SK-N-SH treated with all-trans-retinoic acid at 6 μM for 48 hours (cell line): ENCODE data around the gene ZMYND11.

Experiments used
- ATAC-seq: fragments of 200-7000 bp; cut with Tn5 transposase; 3 replicates; pipeline ENCODE4 v1.9.1; 2020; ENCODE audit warnings: mild to moderate bottlenecking, moderate library complexity
- ARNTL ChIP-seq: fragments of 450-650 bp; formaldehyde crosslinking; IDR thresholded peaks from 2 replicates; pipeline ENCODE4 v1.5.0; 2020; ENCODE audit warnings: low read depth, mild to moderate bottlenecking, moderate library complexity, borderline replicate concordance
- BACH2 ChIP-seq: fragments of 250-450 bp; sonication (Bioruptor Pico); IDR thresholded peaks from 2 replicates; pipeline ENCODE4 v1.9.0; 2021; ENCODE audit warnings: mild to moderate bottlenecking, borderline replicate concordance
- CSDC2 ChIP-seq: fragments of 250-450 bp; sonication (Bioruptor Pico); IDR thresholded peaks from 2 replicates; pipeline ENCODE4 v1.5.0; 2020; ENCODE audit warnings: mild to moderate bottlenecking, moderate library complexity
- CSRNP3 ChIP-seq: fragments of 250-450 bp; sonication (Bioruptor Pico); IDR thresholded peaks from 2 replicates; pipeline ENCODE4 v1.5.1; 2021; ENCODE audit warnings: mild to moderate bottlenecking, moderate library complexity
- ESRRG ChIP-seq: fragments of 250-450 bp; sonication (Bioruptor Pico); IDR thresholded peaks from 2 replicates; pipeline ENCODE4 v1.6.1; 2021; ENCODE audit warnings: mild to moderate bottlenecking
- ISL1 ChIP-seq: fragments of 250-450 bp; sonication (Bioruptor Pico); IDR thresholded peaks from 2 replicates; pipeline ENCODE4 v2.1.2; 2022; ENCODE audit warnings: mild to moderate bottlenecking, moderate library complexity
- PPARA ChIP-seq: fragments of 250-450 bp; sonication (Bioruptor Pico); IDR thresholded peaks from 2 replicates; pipeline ENCODE4 v1.5.0; 2020; ENCODE audit warnings: mild to moderate bottlenecking, borderline replicate concordance
- RARB ChIP-seq: fragments of 250-450 bp; sonication (Bioruptor Pico); IDR thresholded peaks from 2 replicates; pipeline ENCODE4 v1.8.0; 2021; ENCODE audit warnings: mild to moderate bottlenecking, moderate library complexity
- SNAI2 ChIP-seq: fragments of 250-450 bp; sonication (Bioruptor Pico); IDR thresholded peaks from 2 replicates; pipeline ENCODE4 v1.5.0; 2020; ENCODE audit warnings: mild to moderate bottlenecking, moderate library complexity
- TCF4 ChIP-seq: fragments of 250-450 bp; sonication (Bioruptor Pico); IDR thresholded peaks from 2 replicates; pipeline ENCODE4 v1.8.0; 2021; ENCODE audit warnings: mild to moderate bottlenecking, moderate library complexity, borderline replicate concordance
- TSHZ2 ChIP-seq: fragments of 250-450 bp; sonication (Bioruptor Pico); IDR thresholded peaks from 2 replicates; pipeline ENCODE4 v1.5.0; 2020; ENCODE audit warnings: mild to moderate bottlenecking, moderate library complexity
- ZC3H10 ChIP-seq: fragments of 250-450 bp; sonication (Bioruptor Pico); IDR thresholded peaks from 2 replicates; pipeline ENCODE4 v1.5.1; 2021; ENCODE audit warnings: mild to moderate bottlenecking, moderate library complexity
- ZFP3 ChIP-seq: fragments of 250-450 bp; sonication (Bioruptor Pico); IDR thresholded peaks from 2 replicates; pipeline ENCODE4 v1.5.0; 2020; ENCODE audit warnings: mild to moderate bottlenecking, moderate library complexity
- ZFP30 ChIP-seq: fragments of 450-650 bp; formaldehyde crosslinking; IDR thresholded peaks from 2 replicates; pipeline ENCODE4 v1.5.0; 2022; ENCODE audit warnings: mild to moderate bottlenecking, moderate library complexity
- ZNF565 ChIP-seq: fragments of 450-650 bp; formaldehyde crosslinking; conservative IDR thresholded peaks from 2 replicates; pipeline ENCODE4 v1.5.0; 2020; ENCODE audit warnings: low read depth, mild to moderate bottlenecking, moderate library complexity
- ZNF70 ChIP-seq: fragments of 450-650 bp; formaldehyde crosslinking; IDR thresholded peaks from 2 replicates; pipeline ENCODE4 v1.5.0; 2020; ENCODE audit warnings: mild to moderate bottlenecking, moderate library complexity
- ZNF8 ChIP-seq: fragments of 450-650 bp; formaldehyde crosslinking; IDR thresholded peaks from 2 replicates; pipeline ENCODE4 v1.5.0; 2020; ENCODE audit warnings: mild to moderate bottlenecking, moderate library complexity
- TF ChIP-seq, protein P1 (sequence below): fragments of 250-450 bp; sonication (Bioruptor Pico); IDR thresholded peaks from 2 replicates; pipeline ENCODE4 v1.5.1; 2020; ENCODE audit warnings: low read depth, mild to moderate bottlenecking, moderate library complexity
- TF ChIP-seq, protein P2 (sequence below): fragments of 250-450 bp; sonication (Bioruptor Pico); IDR thresholded peaks from 2 replicates; pipeline ENCODE4 v1.8.0; 2021; ENCODE audit warnings: low read depth, mild to moderate bottlenecking, moderate library complexity, borderline replicate concordance

Gene ZMYND11

GRCh38 chr10:247480-247879, 112.2 kb downstream of the ZMYND11 start:
- TF ChIP-seq TSHZ2 (CRISPR knock-in tag) (no peak), ZC3H10 (CRISPR knock-in tag) (no peak), ZNF565 (CRISPR knock-in tag) (no peak), ZNF70 (CRISPR knock-in tag) (no peak), ARNTL (no peak), ISL1 (CRISPR knock-in tag) (no peak), CSRNP3 (CRISPR knock-in tag) (no peak), BACH2 (CRISPR knock-in tag) (no peak), PPARA (CRISPR knock-in tag) (no peak), ZNF8 (CRISPR knock-in tag) (no peak), ZFP30 (CRISPR knock-in tag) (no peak)
- TF ChIP-seq, protein P1, sequence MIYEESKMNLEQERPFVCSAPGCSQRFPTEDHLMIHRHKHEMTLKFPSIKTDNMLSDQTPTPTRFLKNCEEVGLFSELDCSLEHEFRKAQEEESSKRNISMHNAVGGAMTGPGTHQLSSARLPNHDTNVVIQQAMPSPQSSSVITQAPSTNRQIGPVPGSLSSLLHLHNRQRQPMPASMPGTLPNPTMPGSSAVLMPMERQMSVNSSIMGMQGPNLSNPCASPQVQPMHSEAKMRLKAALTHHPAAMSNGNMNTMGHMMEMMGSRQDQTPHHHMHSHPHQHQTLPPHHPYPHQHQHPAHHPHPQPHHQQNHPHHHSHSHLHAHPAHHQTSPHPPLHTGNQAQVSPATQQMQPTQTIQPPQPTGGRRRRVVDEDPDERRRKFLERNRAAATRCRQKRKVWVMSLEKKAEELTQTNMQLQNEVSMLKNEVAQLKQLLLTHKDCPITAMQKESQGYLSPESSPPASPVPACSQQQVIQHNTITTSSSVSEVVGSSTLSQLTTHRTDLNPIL, result no peak

GRCh38 chr10:248307-248706, 113.1 kb downstream of the ZMYND11 start:
- TF ChIP-seq ZFP30 (CRISPR knock-in tag), result no peak
- no peak for ATAC-seq

More at GRCh38 chr10:247480-247879, 112.2 kb downstream of the ZMYND11 start:
- ATAC-seq, result no peak

GRCh38 chr10:251982-252582, 116.8 kb downstream of the ZMYND11 start:
- no peak for ATAC-seq
- TF ChIP-seq CSDC2 (no peak), BACH2 (CRISPR knock-in tag) (no peak), ZFP3 (no peak), CSRNP3 (CRISPR knock-in tag) (no peak), PPARA (CRISPR knock-in tag) (no peak), ISL1 (CRISPR knock-in tag) (no peak), ESRRG (no peak), TSHZ2 (CRISPR knock-in tag) (no peak), ZC3H10 (CRISPR knock-in tag) (no peak), TCF4 (CRISPR knock-in tag) (no peak), RARB (CRISPR knock-in tag) (no peak), ARNTL (no peak), ZNF565 (CRISPR knock-in tag) (no peak), ZNF8 (CRISPR knock-in tag) (no peak), ZFP30 (CRISPR knock-in tag) (no peak), ZNF70 (CRISPR knock-in tag) (no peak), SNAI2 (CRISPR knock-in tag) (no peak)
- TF ChIP-seq, protein P2, sequence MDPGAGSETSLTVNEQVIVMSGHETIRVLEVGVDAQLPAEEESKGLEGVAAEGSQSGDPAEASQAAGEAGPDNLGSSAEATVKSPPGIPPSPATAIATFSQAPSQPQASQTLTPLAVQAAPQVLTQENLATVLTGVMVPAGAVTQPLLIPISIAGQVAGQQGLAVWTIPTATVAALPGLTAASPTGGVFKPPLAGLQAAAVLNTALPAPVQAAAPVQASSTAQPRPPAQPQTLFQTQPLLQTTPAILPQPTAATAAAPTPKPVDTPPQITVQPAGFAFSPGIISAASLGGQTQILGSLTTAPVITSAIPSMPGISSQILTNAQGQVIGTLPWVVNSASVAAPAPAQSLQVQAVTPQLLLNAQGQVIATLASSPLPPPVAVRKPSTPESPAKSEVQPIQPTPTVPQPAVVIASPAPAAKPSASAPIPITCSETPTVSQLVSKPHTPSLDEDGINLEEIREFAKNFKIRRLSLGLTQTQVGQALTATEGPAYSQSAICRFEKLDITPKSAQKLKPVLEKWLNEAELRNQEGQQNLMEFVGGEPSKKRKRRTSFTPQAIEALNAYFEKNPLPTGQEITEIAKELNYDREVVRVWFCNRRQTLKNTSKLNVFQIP, result no peak
